Neural cell (in vitro differentiated cells): ENCODE results near the gene B3GNT3.

Source experiments
- EP300 ChIP-seq: fragments of 450-650 bp; conservative IDR thresholded peaks from 2 replicates; pipeline ENCODE4 v1.6.1; 2014; ENCODE audit warnings: antibody characterized with exemption, mild to moderate bottlenecking, moderate library complexity; ENCODE audit not compliant: poor library complexity, severe bottlenecking
- EZH2 ChIP-seq: fragments of 200-600, 300-800 bp; shearing (Covaris generic), sonication (generic); IDR thresholded peaks from 2 replicates; pipeline ENCODE4 v1.6.1; 2014; ENCODE audit warnings: antibody characterized with exemption, low read length, borderline replicate concordance, mild to moderate bottlenecking; ENCODE audit not compliant: insufficient read depth, poor library complexity, severe bottlenecking
- REST ChIP-seq: IDR thresholded peaks from 2 replicates; pipeline ENCODE4 v1.6.1; 2012; ENCODE audit warnings: borderline replicate concordance

- no peak for TF ChIP-seq REST
- no peak for TF ChIP-seq EP300
- no peak for TF ChIP-seq EZH2
Observed at GRCh38 chr19:17775991-17776803, 18.7 kb upstream of the B3GNT3 start.
